ENCODE results near the gene PPP2R5C.

The PPP2R5C gene

DNA sequence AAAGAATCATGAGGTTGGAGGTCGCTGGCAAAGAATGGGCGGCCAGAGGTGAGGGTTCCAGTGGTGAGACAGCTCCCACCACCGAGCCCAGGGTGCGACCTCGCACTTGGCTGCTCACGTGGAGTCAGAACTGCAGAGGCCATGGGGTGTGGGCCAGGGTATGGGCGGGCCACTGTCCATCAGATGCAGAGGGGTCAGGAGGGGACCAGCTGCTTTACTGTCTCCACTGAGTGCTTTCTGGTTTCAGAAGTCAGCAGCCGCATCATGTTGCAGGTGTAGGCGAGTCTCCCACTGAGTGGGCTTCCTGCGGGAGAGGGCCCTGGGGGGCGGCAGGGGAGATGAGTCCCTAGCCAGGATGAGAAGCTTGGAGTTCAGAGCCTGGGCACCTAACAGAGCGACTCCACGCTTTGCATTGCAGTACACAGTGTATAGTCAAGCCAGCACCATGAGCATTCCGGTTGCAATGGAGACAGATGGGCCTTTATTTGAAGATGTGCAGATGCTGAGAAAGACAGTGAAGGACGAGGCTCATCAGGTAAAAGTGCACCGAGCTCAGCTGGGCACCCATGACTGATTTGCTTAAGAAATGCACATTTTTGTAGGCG is 156.0 kb downstream of the PPP2R5C start:
- no peaks in the 10 kb centered on the region for H3K27me3 ChIP-seq (ENCODE audit: insufficient read depth, low read length, poor library complexity)
- H3K9me3 ChIP-seq (ENCODE audit: insufficient read depth, low read length, severe bottlenecking): no peaks in the 10 kb centered on the region
- no peak overlapping the region for H3K27ac ChIP-seq (ENCODE audit: low read length)
- no peak overlapping the region for H3K4me2 ChIP-seq (ENCODE audit: insufficient read depth, low read length)
- peaks cover 64% of the 10 kb centered on the region for H3K36me3 ChIP-seq (ENCODE audit: insufficient read depth, low read length)
- TF ChIP-seq, protein P1, sequence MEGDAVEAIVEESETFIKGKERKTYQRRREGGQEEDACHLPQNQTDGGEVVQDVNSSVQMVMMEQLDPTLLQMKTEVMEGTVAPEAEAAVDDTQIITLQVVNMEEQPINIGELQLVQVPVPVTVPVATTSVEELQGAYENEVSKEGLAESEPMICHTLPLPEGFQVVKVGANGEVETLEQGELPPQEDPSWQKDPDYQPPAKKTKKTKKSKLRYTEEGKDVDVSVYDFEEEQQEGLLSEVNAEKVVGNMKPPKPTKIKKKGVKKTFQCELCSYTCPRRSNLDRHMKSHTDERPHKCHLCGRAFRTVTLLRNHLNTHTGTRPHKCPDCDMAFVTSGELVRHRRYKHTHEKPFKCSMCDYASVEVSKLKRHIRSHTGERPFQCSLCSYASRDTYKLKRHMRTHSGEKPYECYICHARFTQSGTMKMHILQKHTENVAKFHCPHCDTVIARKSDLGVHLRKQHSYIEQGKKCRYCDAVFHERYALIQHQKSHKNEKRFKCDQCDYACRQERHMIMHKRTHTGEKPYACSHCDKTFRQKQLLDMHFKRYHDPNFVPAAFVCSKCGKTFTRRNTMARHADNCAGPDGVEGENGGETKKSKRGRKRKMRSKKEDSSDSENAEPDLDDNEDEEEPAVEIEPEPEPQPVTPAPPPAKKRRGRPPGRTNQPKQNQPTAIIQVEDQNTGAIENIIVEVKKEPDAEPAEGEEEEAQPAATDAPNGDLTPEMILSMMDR (IDR thresholded peaks at IDR 0.05; ENCODE audit: borderline replicate concordance, extremely low read depth, low read length, poor library complexity, severe bottlenecking): no peak
- no peak for TF ChIP-seq EZH2 (IDR thresholded peaks at IDR 0.05; ENCODE audit: borderline replicate concordance, low read depth, low read length, severe bottlenecking)
- H3K4me3 ChIP-seq (ENCODE audit: low read depth in 1 of 2, low read length in 2 of 2): no peak overlapping the region
- H3K79me2 ChIP-seq (ENCODE audit: insufficient read depth, low read length): no peaks in the 10 kb centered on the region
- no peak overlapping the region for H3K9ac ChIP-seq (ENCODE audit: low read depth, low read length)
- 0 out of 2 replicates have a peak, but pooled peaks cover 9% of the 10 kb centered on the region for H4K20me1 ChIP-seq (ENCODE audit: insufficient read depth, low read length)
- no peak for ATAC-seq (ENCODE audit: insufficient read depth, low read depth)
- no peaks in the 10 kb centered on the region for H3K4me1 ChIP-seq (ENCODE audit: insufficient read depth, low read length)
- no peak overlapping the region for H2AFZ ChIP-seq (ENCODE audit: low read depth, low read length)
- DNase-seq: no peak

DNA sequence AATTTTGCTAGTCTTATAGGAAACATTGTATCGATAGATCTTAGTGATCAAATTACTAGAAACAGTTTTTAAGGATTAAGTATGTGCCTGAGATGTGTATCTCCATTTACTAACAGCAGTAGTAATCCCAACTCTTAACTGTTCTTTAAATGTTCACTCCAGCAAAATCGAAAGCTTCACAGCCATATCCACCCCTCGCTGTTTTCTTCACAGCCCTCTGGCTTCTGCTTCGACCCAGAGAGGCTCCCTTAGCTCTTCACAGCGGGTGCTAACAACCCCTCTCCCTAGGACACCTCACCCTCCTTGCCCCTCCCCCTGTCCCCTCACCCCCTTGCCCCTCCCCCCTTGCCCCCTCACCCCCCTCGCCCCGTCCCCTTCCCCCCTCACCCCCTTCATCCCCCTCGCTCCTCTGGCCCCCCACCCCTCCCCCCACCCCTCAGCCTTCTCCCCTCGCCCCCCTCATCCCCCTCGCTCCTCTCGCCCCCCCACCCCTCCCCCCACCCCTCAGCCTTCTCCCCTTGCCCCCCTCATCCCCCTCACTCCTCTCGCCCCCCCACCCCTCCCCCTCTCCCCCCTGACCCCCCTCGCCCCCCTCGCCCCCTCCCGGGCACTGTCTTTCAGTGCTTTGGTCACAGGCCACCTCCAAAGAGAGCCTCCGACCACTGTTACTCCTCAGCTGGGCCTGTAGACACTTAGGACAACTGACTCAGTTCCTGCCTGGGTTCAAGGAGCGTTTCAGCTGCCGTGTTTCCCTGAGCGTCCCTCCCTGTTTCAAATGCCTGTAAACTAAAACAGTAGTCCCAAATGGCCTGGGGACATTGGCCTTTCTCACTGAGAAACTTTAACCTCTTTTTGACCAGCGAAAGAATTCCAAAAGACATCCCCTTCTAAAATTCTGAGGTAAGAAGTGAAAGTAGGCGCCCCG is 156.8 kb downstream of the PPP2R5C start:
- no peak overlapping the region for H3K9ac ChIP-seq (ENCODE audit: low read depth, low read length)
- no peaks in the 10 kb centered on the region for H3K9me3 ChIP-seq (ENCODE audit: insufficient read depth, low read length, severe bottlenecking)
- peaks cover 60% of the 10 kb centered on the region for H3K36me3 ChIP-seq (ENCODE audit: insufficient read depth, low read length)
- H3K4me3 ChIP-seq (ENCODE audit: low read depth in 1 of 2, low read length in 2 of 2): no peak overlapping the region
- no peaks in the 10 kb centered on the region for H3K27me3 ChIP-seq (ENCODE audit: insufficient read depth, low read length, poor library complexity)
- H3K27ac ChIP-seq (ENCODE audit: low read length): no peak overlapping the region
- DNase-seq (no peak), ATAC-seq (ENCODE audit: insufficient read depth, low read depth) (no peak)
- H3K4me2 ChIP-seq (ENCODE audit: insufficient read depth, low read length): no peak overlapping the region
- H2AFZ ChIP-seq (ENCODE audit: low read depth, low read length): no peak overlapping the region
- no peaks in the 10 kb centered on the region for H3K4me1 ChIP-seq (ENCODE audit: insufficient read depth, low read length)
- 0 out of 2 replicates have a peak, but pooled peaks cover 9% of the 10 kb centered on the region for H4K20me1 ChIP-seq (ENCODE audit: insufficient read depth, low read length)
- H3K79me2 ChIP-seq (ENCODE audit: insufficient read depth, low read length): no peaks in the 10 kb centered on the region
- TF ChIP-seq, protein P1 (IDR thresholded peaks at IDR 0.05; ENCODE audit: borderline replicate concordance, extremely low read depth, low read length, poor library complexity, severe bottlenecking): no peak
- no peak for TF ChIP-seq EZH2 (IDR thresholded peaks at IDR 0.05; ENCODE audit: borderline replicate concordance, low read depth, low read length, severe bottlenecking)

DNA sequence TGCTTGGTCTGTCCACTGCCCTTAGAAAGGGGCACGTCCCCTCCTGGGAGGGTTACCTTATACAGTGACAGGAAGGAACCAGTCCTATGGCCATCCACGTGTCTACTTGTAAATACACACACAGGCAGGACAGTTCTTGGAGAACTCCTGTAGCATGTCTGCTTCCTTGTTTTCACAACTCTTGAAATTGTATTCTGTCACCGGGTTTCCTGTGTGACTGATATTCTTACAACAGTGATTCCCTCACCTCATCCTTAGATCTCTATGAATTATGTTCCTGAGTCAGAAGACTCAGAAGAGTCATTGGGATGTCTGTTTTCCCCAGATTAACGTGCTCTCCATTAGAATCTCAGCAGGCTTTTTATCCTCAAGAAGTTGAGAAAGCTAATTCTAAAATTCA is 158.8 kb downstream of the PPP2R5C start:
- Histone ChIP-seq H3K9me3 (ENCODE audit: insufficient read depth, low read length, severe bottlenecking) (no peaks in the 10 kb centered on the region), H3K27me3 (ENCODE audit: insufficient read depth, low read length, poor library complexity) (no peaks in the 10 kb centered on the region), H4K20me1 (ENCODE audit: insufficient read depth, low read length) (peaks cover 9% of the 10 kb centered on the region; the same call in 1 of the 2 replicates), H3K4me3 (ENCODE audit: low read depth in 1 of 2, low read length in 2 of 2) (no peak overlapping the region), H3K4me2 (ENCODE audit: insufficient read depth, low read length) (no peak overlapping the region), H2AFZ (ENCODE audit: low read depth, low read length) (no peak overlapping the region), H3K79me2 (ENCODE audit: insufficient read depth, low read length) (no peaks in the 10 kb centered on the region), H3K27ac (ENCODE audit: low read length) (no peak overlapping the region), H3K36me3 (ENCODE audit: insufficient read depth, low read length) (peaks cover 53% of the 10 kb centered on the region), H3K4me1 (ENCODE audit: insufficient read depth, low read length) (no peaks in the 10 kb centered on the region), H3K9ac (ENCODE audit: low read depth, low read length) (no peak overlapping the region)
- no peak for DNase-seq
- no peak for ATAC-seq (ENCODE audit: insufficient read depth, low read depth)
- TF ChIP-seq, protein P1 (IDR thresholded peaks at IDR 0.05; ENCODE audit: borderline replicate concordance, extremely low read depth, low read length, poor library complexity, severe bottlenecking): no peak
- no peak for TF ChIP-seq EZH2 (IDR thresholded peaks at IDR 0.05; ENCODE audit: borderline replicate concordance, low read depth, low read length, severe bottlenecking)

Measured in DND-41 (cell line).